Measurements from ENCODE around the gene SEC24D. TPM values are rescaled to one million over a fixed set of nuclear protein-coding genes. Genes with fewer than 3 reads are reported as not detected.

The SEC24D gene
- total RNA-seq, 1 experiment from 2014 or later: 61.5 TPM

DNA sequence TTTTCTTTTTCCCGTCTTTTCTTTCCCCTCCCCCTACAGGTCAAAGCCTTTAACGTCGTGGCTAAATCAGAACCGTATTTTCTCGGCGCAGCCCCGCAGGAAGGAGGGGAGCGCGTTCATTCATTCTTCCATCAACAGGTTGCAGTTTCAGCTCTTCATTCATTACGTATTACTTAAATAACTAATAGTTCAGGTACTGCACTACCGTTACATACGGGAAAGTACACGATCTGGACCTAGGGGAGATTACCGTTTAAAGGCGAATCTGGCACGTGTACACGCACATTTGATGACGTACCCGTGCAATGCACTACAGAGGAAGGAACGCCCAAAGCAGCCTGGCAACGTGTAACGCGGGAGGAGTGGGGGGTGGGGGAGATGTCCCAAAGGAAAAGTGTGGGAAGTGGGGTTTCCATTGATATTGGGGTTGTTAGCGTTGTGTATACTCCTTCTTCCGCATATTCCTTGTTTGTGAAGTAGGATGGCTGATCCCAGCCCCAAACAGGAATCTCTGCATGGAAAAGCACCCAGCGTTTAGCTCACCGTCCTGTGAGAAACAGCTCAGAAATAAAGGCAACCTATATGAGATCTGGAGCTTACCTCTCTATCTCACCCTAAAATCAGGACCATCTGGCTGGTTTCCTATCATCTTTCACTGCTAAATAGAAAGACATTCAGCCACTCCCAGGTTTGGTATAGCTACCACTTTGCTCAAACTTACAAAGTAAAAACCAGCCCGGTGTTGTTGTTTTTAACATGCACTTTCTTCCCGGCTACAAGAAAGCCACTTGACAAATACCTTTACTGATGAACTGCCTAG lies 585 bp upstream of the SEC24D start:
- H3K27me3 Mint-ChIP-seq (ENCODE audit: low read depth): no peaks in the 10 kb centered on the region
- H3K36me3 Mint-ChIP-seq (ENCODE audit: insufficient read depth in 1 of 3, low read depth in 3 of 3): peaks cover 14 to 20% (median 18%) of the 10 kb centered on the region in 3 experiments
- H3K27ac Mint-ChIP-seq: peak overlapping the region; percentile 98 to 100 (median 99)
- Histone ChIP-seq H3K23ac (ENCODE audit: insufficient read length, low read depth, low read length) (no peak overlapping the region), H3K79me1 (ENCODE audit: insufficient read depth, low read depth, low read length, poor library complexity, severe bottlenecking) (no peaks in the 10 kb centered on the region), H4K91ac (ENCODE audit: insufficient read length, low read depth, low read length) (no peak overlapping the region), H2BK12ac (ENCODE audit: insufficient read length, low read depth, low read length) (no peak overlapping the region), H3K56ac (ENCODE audit: insufficient read length, low read depth, low read length) (peak overlapping the region; percentile 47), H2BK20ac (ENCODE audit: low read depth, low read length, poor library complexity, severe bottlenecking) (no peak overlapping the region), H3K18ac (ENCODE audit: insufficient read length, low read depth, low read length) (peak overlapping the region; percentile 77), H3T11ph (ENCODE audit: low read length) (peak overlapping the region; percentile 48), H3K14ac (ENCODE audit: insufficient read depth, low read length) (peak overlapping the region; percentile 84; the same call in 1 of the 2 replicates), H4K20me1 (ENCODE audit: control insufficient read depth, insufficient read depth, insufficient read length) (peaks cover 3% of the 10 kb centered on the region), H2BK15ac (ENCODE audit: low read depth, low read length) (no peak overlapping the region), H3K9me3 (ENCODE audit: control insufficient read depth, low read depth, low read length) (no peaks in the 10 kb centered on the region), H3K4me2 (ENCODE audit: insufficient read depth, insufficient read length, low read length) (peak overlapping the region; percentile 96), H4K8ac (replicated peaks; ENCODE audit: insufficient read length, low read depth, low read length) (no peak overlapping the region), H3K23me2 (ENCODE audit: insufficient read length, low read depth, low read length, poor library complexity, severe bottlenecking) (peaks cover 15% of the 10 kb centered on the region), H2BK5ac (ENCODE audit: insufficient read length, low read length) (peak overlapping the region; percentile 24), H3K27me3 (ENCODE audit: insufficient read depth, low read length) (no peaks in the 10 kb centered on the region), H3K27ac (ENCODE audit: insufficient read length, low read depth, low read length) (peak overlapping the region; percentile 93), H2AK5ac (ENCODE audit: insufficient read length, low read length) (no peak overlapping the region), H2AFZ (ENCODE audit: low read length) (peak overlapping the region; percentile 22), H4K5ac (ENCODE audit: insufficient read length, low read depth, low read length) (peak overlapping the region; percentile 78), H3K4me1 (ENCODE audit: insufficient read depth, low read length) (peaks cover 5% of the 10 kb centered on the region; the same call in 1 of the 2 replicates), H3K4ac (ENCODE audit: low read depth, low read length) (no peak overlapping the region; the same call in 1 of the 2 replicates), H3K9ac (ENCODE audit: extremely low read depth, insufficient read length, low read length) (peak overlapping the region; percentile 78), H3K79me2 (ENCODE audit: insufficient read depth, low read length) (peaks cover 6% of the 10 kb centered on the region; the same call in 1 of the 2 replicates), H2BK120ac (ENCODE audit: low read depth, low read length, poor library complexity, severe bottlenecking) (peak overlapping the region; percentile 41)
- peak; percentile 59 for DNase-seq
- H3K4me1 Mint-ChIP-seq: peaks cover 18 to 26% of the 10 kb centered on the region in 2 experiments
- H3K9me3 Mint-ChIP-seq: no peaks in the 10 kb centered on the region
- WGBS (ENCODE audit: extremely low coverage, insufficient read length, low lambda C conversion rate): no CpG with 5 or more reads among the region's 29 CpGs
- peak overlapping the region; percentile 86 to 98 for H3K4me3 Mint-ChIP-seq
- TF ChIP-seq, protein P1, sequence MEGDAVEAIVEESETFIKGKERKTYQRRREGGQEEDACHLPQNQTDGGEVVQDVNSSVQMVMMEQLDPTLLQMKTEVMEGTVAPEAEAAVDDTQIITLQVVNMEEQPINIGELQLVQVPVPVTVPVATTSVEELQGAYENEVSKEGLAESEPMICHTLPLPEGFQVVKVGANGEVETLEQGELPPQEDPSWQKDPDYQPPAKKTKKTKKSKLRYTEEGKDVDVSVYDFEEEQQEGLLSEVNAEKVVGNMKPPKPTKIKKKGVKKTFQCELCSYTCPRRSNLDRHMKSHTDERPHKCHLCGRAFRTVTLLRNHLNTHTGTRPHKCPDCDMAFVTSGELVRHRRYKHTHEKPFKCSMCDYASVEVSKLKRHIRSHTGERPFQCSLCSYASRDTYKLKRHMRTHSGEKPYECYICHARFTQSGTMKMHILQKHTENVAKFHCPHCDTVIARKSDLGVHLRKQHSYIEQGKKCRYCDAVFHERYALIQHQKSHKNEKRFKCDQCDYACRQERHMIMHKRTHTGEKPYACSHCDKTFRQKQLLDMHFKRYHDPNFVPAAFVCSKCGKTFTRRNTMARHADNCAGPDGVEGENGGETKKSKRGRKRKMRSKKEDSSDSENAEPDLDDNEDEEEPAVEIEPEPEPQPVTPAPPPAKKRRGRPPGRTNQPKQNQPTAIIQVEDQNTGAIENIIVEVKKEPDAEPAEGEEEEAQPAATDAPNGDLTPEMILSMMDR (conservative IDR thresholded peaks at IDR 0.05): peak; percentile 41; the same call in 2 of the 3 replicates
